GM19035 (cell line): ENCODE data around the gene GRIK4.
"Not testable (repeated sequence)": the region's sequence is repeated elsewhere in the genome, so short reads cannot be mapped to it uniquely, and the experiment has no call there.

Source experiments
- ATAC-seq: cut with Tn5 transposase; IDR thresholded peaks from one replicate; pipeline ENCODE4 v1.9.1; 2021; ENCODE audit not compliant: unreplicated experiment

Gene GRIK4

GRCh38 chr11:121024989-121025388 lies 513.4 kb downstream of the GRIK4 start:
- no peak for ATAC-seq

DNA sequence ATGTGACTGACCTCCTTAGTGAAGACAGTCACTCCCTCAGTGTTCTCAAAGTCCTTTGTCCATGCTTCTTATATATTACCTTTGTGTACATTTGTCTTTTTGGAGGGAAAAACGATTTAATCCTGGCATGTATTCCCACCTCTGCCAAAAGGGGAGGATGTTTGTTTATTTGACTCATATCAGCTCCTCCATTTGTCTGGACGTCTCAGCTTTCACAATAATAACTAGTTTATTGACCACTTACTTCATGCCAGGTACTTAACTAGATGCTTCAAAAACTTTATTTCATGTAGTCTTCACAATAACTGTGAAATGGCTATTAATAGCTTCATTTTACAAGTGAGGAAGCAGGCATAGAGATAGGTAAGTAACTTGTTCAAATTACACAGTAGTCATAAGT lies 517.6 kb downstream of the GRIK4 start:
- no peak for ATAC-seq

DNA sequence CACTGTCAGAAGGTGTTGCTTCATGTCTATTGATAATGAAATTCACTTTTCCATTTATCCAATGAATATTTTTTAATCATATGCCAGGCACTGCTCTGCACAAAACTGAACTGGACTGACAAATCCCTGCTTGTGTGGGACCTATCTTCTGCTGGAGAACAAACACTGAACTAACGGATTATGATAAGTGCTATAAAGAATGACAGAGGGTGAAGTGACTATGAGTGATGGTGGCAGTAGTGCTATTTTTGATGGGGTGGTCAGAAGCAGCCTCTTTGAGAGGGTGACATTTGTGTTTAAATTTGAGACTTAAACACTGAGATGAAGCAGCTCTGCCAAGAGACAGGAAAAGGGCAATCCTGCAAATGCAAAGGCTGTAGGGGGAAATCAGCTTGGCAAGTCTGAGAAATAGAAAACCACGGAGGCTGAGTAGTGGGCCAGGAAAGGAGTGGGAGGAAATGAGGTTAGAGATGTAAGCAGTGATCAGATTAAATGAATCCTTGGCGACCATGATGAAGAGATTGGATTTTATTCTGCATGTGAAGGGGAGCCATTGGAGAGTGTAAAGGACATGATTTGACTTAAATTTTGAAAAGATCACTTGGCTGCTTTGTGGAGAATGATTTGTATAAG lies 518.4 kb downstream of the GRIK4 start:
- no peak for ATAC-seq

GRCh38 chr11:121031167-121031566 lies 519.6 kb downstream of the GRIK4 start:
- no peak for ATAC-seq

GRCh38 chr11:121031648-121032047 lies 520.1 kb downstream of the GRIK4 start:
- ATAC-seq: not testable (repeated sequence)

GRCh38 chr11:121032546-121032945 lies 521.0 kb downstream of the GRIK4 start:
- ATAC-seq: no peak

DNA sequence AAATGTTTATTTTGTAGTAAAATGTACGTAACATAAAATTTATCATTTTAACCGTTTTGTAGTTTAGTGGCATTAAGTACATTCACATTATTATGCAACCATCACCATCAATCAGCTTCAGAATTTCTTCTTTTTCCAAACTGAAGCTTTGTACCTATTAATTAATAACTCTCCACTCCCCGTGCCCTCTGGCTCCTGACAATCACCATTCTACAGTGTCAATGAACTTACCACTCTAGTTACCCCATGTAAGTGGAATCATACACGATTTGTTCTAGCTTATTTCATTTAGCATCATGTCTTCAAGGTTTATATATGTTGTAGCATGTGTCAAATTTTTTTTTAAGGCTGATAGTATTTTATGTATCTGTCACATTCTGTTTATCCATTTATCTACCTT lies 522.1 kb downstream of the GRIK4 start:
- ATAC-seq: no peak

GRCh38 chr11:121035169-121035755 lies 523.7 kb downstream of the GRIK4 start:
- no peak for ATAC-seq

DNA sequence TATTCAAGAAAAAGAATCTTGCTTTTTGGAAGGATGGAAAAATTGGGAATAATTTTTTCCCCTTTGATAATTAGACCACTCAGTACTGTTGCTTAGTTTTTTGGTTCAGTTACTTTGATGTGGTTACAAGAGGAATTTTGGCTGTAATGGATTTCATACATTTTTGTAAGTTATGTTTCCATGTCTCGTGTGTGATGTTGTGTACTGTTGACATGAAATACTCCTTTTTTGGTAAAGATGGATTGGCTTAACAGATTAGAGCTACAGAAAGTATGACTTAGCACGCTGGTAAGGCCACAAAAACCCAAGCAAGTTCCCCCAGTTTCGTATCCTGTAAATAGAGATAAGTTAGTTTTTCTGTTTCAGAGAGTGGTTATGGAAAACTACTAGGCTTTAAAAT lies 524.2 kb downstream of the GRIK4 start:
- ATAC-seq: no peak

GRCh38 chr11:121037016-121037415 lies 525.5 kb downstream of the GRIK4 start:
- ATAC-seq: no peak
